Activated CD4-positive, alpha-beta T cell treated with anti-CD3 and anti-CD28 coated beads for 4 hours (primary cell): ENCODE data around the gene IFNAR1.
A peak's percentile ranks its signal among the peaks of the same experiment; 100 is the strongest.

Experiments used
- DNase-seq, 2 donors: peaks; one replicate each; pipeline ENCODE4 v3.0.0-alpha.2; 2020

IFNAR1 gene

GRCh38 chr21:33403786-33404585 is 79.2 kb downstream of the IFNAR1 start:
- peak; percentile 33 to 49 for DNase-seq

GRCh38 chr21:33406493-33406892 is 81.7 kb downstream of the IFNAR1 start:
- DNase-seq, result peak in 1 of 2 donors; percentile 30
